H1 (cell line): ENCODE results near the gene MAPRE3. TPM values are rescaled to one million over a fixed set of nuclear protein-coding genes. Genes with fewer than 3 reads are reported as not detected.

Source experiments
- CTCF ChIA-PET: fragments of 300-600 bp; sonication (Branson Sonifier 250); formaldehyde crosslinking; loops from one replicate; lab custom pipeline; 2021; ENCODE audit not compliant: partially characterized antibody; lab: Charles Lee
- POLR2A ChIA-PET: fragments of 300-600 bp; sonication (Branson Sonifier 250); formaldehyde crosslinking; loops from one replicate; lab custom pipeline; 2021; ENCODE audit warnings: inconsistent platforms; ENCODE audit not compliant: partially characterized antibody; lab: Charles Lee
- DNase-seq, 2 experiments: peaks; one replicate each; pipeline versions ENCODE4 v3.0.0 to v3.0.0-alpha.2; 2010 to 2022; ENCODE audit warnings: low spot score in 2 of 2, low read depth in 1 of 2, mixed read lengths in 1 of 2
- FAIRE-seq: peaks from 2 replicates; lab custom pipeline; 2011; peaks lifted over from hg19 to GRCh38; lab: Jason Lieb, UNC
- H2AFZ ChIP-seq: 2 replicates; pipeline ENCODE4 v1.8.1; 2012; ENCODE audit warnings: low read length, inconsistent platforms
- H2AK5ac ChIP-seq: 2 replicates; pipeline ENCODE4 v1.6.1; 2013; ENCODE audit warnings: low read depth, low read length
- H2BK120ac ChIP-seq: replicated peaks from 2 replicates; pipeline ENCODE3; 2013; ENCODE audit warnings: low read depth, low read length, inconsistent platforms
- H2BK12ac ChIP-seq: 2 replicates; pipeline ENCODE4 v1.6.1; 2013; ENCODE audit warnings: low read depth, low read length
- H2BK15ac ChIP-seq: 2 replicates; pipeline ENCODE4 v1.6.1; 2013; ENCODE audit warnings: low read length
- H2BK20ac ChIP-seq: 2 replicates; pipeline ENCODE4 v1.6.1; 2013; ENCODE audit warnings: low read length
- H2BK5ac ChIP-seq: 2 replicates; pipeline ENCODE4 v1.6.1; 2013; ENCODE audit warnings: low read depth, low read length
- H3K14ac ChIP-seq: 2 replicates; pipeline ENCODE4 v1.6.1; 2013; ENCODE audit warnings: inconsistent platforms; ENCODE audit not compliant: insufficient read length
- H3K18ac ChIP-seq: 2 replicates; pipeline ENCODE4 v1.6.1; 2013; ENCODE audit warnings: low read length; ENCODE audit errors: extremely low read depth
- H3K23ac ChIP-seq: 2 replicates; pipeline ENCODE4 v1.6.1; 2013; ENCODE audit warnings: inconsistent platforms; ENCODE audit not compliant: insufficient read length
- H3K23me2 ChIP-seq: 2 replicates; pipeline ENCODE4 v1.6.1; 2013; ENCODE audit warnings: low read depth, low read length
- H3K27ac ChIP-seq: 2 replicates; pipeline ENCODE4 v1.6.1; 2011; ENCODE audit warnings: low read depth, low read length, inconsistent platforms
- H3K27me3 ChIP-seq, 4 experiments: replicated peaks in 1 of 4; 1 replicate in 1 of 4; 2 replicates in 3 of 4; pipeline versions ENCODE4 v1.6.1 to v1.8.1; 2011 to 2013; ENCODE audit warnings: low read length in 3 of 4, mild to moderate bottlenecking in 3 of 4, inconsistent platforms in 2 of 4, mixed read lengths in 2 of 4, moderate library complexity in 1 of 4; ENCODE audit not compliant: control insufficient read depth in 3 of 4, insufficient read depth in 3 of 4; ENCODE audit errors: extremely low read depth in 1 of 4
- H3K36me3 ChIP-seq, 4 experiments: 2 replicates each; pipeline versions ENCODE4 v1.6.1 to v1.8.1; 2011 to 2013; ENCODE audit warnings: mild to moderate bottlenecking in 4 of 4, low read length in 3 of 4, moderate library complexity in 2 of 4, control low read depth in 1 of 4, inconsistent platforms in 1 of 4; ENCODE audit not compliant: insufficient read depth in 4 of 4, control insufficient read depth in 2 of 4
- H3K4ac ChIP-seq: replicated peaks from 2 replicates; pipeline ENCODE3; 2013; ENCODE audit warnings: low read length, low read depth, mixed read lengths, inconsistent platforms; ENCODE audit not compliant: insufficient read length
- H3K4me1 ChIP-seq, 4 experiments: replicated peaks in 1 of 4; 1 replicate in 1 of 4; 2 replicates in 3 of 4; pipeline versions ENCODE4 v1.6.1 to v1.8.1; 2011 to 2013; ENCODE audit warnings: low read length in 3 of 4, inconsistent platforms in 2 of 4, mixed read lengths in 1 of 4; ENCODE audit not compliant: insufficient read depth in 4 of 4, control insufficient read depth in 3 of 4
- H3K4me2 ChIP-seq, 2 experiments: 2 replicates each; pipeline versions ENCODE4 v1.6.1 to v1.8.1; 2011 to 2013; ENCODE audit warnings: low read depth in 2 of 2, low read length in 2 of 2, control low read depth in 1 of 2, inconsistent platforms in 1 of 2, mild to moderate bottlenecking in 1 of 2; ENCODE audit not compliant: insufficient read depth in 1 of 2
- H3K4me3 ChIP-seq, 4 experiments: fragments of 200-600, 300-600 bp in 1 of 4; sonication (generic), shearing (Covaris generic), sonication (Bioruptor Twin) in 1 of 4; 2 replicates each; pipeline versions ENCODE4 v1.5.1 to v1.8.1; 2011 to 2016; ENCODE audit warnings: low read length in 4 of 4, low read depth in 3 of 4, control low read depth in 2 of 4, inconsistent platforms in 2 of 4, mild to moderate bottlenecking in 2 of 4, mixed read lengths in 1 of 4, moderate library complexity in 1 of 4; ENCODE audit not compliant: insufficient read depth in 2 of 4; ENCODE audit errors: extremely low read depth in 1 of 4
- H3K56ac ChIP-seq: replicated peaks from 2 replicates; pipeline ENCODE3; 2013; ENCODE audit warnings: low read depth, mild to moderate bottlenecking, mixed read lengths, low read length, inconsistent platforms; ENCODE audit not compliant: insufficient read length
- H3K79me1 ChIP-seq: 2 replicates; pipeline ENCODE4 v1.6.1; 2013; ENCODE audit warnings: low read depth, low read length, control low read depth
- H3K79me2 ChIP-seq, 2 experiments: 2 replicates each; pipeline versions ENCODE4 v1.6.1 to v1.8.1; 2012 to 2013; ENCODE audit warnings: low read length in 2 of 2, mild to moderate bottlenecking in 2 of 2, inconsistent platforms in 1 of 2; ENCODE audit not compliant: insufficient read depth in 2 of 2, control insufficient read depth in 1 of 2
- H3K9ac ChIP-seq, 4 experiments: replicated peaks in 1 of 4; 1 replicate in 1 of 4; 2 replicates in 3 of 4; pipeline versions ENCODE4 v1.6.1 to v1.8.1; 2011 to 2013; ENCODE audit warnings: low read depth in 3 of 4, low read length in 3 of 4, control low read depth in 2 of 4, mild to moderate bottlenecking in 2 of 4, moderate library complexity in 2 of 4, inconsistent platforms in 1 of 4; ENCODE audit errors: extremely low read depth in 1 of 4
- H3K9me3 ChIP-seq, 2 experiments: 2 replicates each; pipeline versions ENCODE4 v1.6.1 to v1.8.1; 2012 to 2013; ENCODE audit warnings: mild to moderate bottlenecking in 2 of 2, moderate library complexity in 2 of 2, control low read depth in 1 of 2, inconsistent platforms in 1 of 2, low read depth in 1 of 2, low read length in 1 of 2, mixed read lengths in 1 of 2; ENCODE audit not compliant: insufficient read depth in 2 of 2
- H4K20me1 ChIP-seq, 2 experiments: replicated peaks in 1 of 2; 2 replicates each; pipeline versions ENCODE3 to v1.8.1; 2011 to 2013; ENCODE audit warnings: inconsistent platforms in 2 of 2, low read length in 2 of 2, mild to moderate bottlenecking in 1 of 2; ENCODE audit not compliant: insufficient read depth in 2 of 2, control insufficient read depth in 1 of 2
- H4K5ac ChIP-seq: 2 replicates; pipeline ENCODE4 v1.6.1; 2013; ENCODE audit warnings: low read length, low read depth, mixed read lengths, inconsistent platforms; ENCODE audit not compliant: insufficient read length
- H4K8ac ChIP-seq: 2 replicates; pipeline ENCODE4 v1.8.0; 2013; ENCODE audit warnings: mild to moderate bottlenecking, moderate library complexity, low read length, inconsistent platforms; ENCODE audit not compliant: insufficient read depth; ENCODE audit errors: extremely low read depth
- H4K91ac ChIP-seq: replicated peaks from 2 replicates; pipeline ENCODE3; 2013; ENCODE audit warnings: low read length, mixed read lengths, inconsistent platforms; ENCODE audit not compliant: insufficient read length
- EP300 ChIP-seq, 2 experiments: IDR thresholded peaks; 1 replicate in 1 of 2; 2 replicates in 1 of 2; pipeline ENCODE4 v1.6.1; 2011 to 2012; ENCODE audit warnings: low read depth in 2 of 2, low read length in 2 of 2, mild to moderate bottlenecking in 2 of 2, borderline replicate concordance in 1 of 2, inconsistent platforms in 1 of 2, moderate library complexity in 1 of 2
- NANOG ChIP-seq: IDR thresholded peaks from 2 replicates; pipeline ENCODE4 v1.6.1; 2011; ENCODE audit warnings: low read length, low read depth, mild to moderate bottlenecking, inconsistent platforms; ENCODE audit not compliant: insufficient read depth, poor library complexity, severe bottlenecking
- SAP30 ChIP-seq: fragments of 300-600 bp; sonication (generic); IDR thresholded peaks from 2 replicates; pipeline ENCODE4 v1.7.1; 2012; ENCODE audit warnings: low read length, moderate library complexity, mild to moderate bottlenecking, inconsistent platforms; ENCODE audit not compliant: insufficient read depth, insufficient replicate concordance
- TEAD4 ChIP-seq: IDR thresholded peaks from 2 replicates; pipeline ENCODE4 v1.6.1; 2012; ENCODE audit warnings: low read depth, low read length, inconsistent platforms, mixed read lengths
- WGBS, 2 experiments: shearing (Covaris generic) in 1 of 2; methylation state at CpG; one replicate each; pipeline versions ENCODE4 v1.1.6 to v1.1.7; 2013 to 2015; ENCODE audit warnings: low lambda C conversion rate in 2 of 2, mixed read lengths in 2 of 2, inconsistent platforms in 1 of 2, low coverage in 1 of 2, missing lambda C conversion rate in 1 of 2; ENCODE audit not compliant: insufficient replicate concordance in 2 of 2, insufficient coverage in 1 of 2, insufficient read length in 1 of 2; ENCODE audit errors: extremely low coverage in 1 of 2, missing lambda C conversion rate in 1 of 2; 5-methylcytosine and 5-hydroxymethylcytosine counted together
- polyA plus RNA-seq, 7 experiments: library from polyadenylated mRNA; depleted of rRNA in 3 of 7; stranded (reverse) in 5 of 7; unstranded in 2 of 7; fragments of >200 nt in 5 of 7; fragments of 200-250 nt in 2 of 7; gene quantifications; 1 replicate in 5 of 7; 2 replicates in 1 of 7; 4 replicates in 1 of 7; pipeline versions ENCODE4 v1.2.1 to v1.2.3, GENCODE V29; 2011 to 2013; ENCODE audit warnings: missing spikeins in 2 of 7, mixed read lengths in 2 of 7
- total RNA-seq: library from RNA; stranded (reverse); fragmentation: NEBNext Ultra II Directional; extraction: Animal tissue kit (Norgen Biotek cat#: 25700); gene quantifications from 2 replicates; pipeline ENCODE4 v1.2.1, GENCODE V29; 2021

The MAPRE3 gene
- total and polyA plus RNA-seq, 2 of the 8 experiments (the other 6 are each of a cell fraction or from before 2014, with no cell fraction given): 4.9 to 6.6 TPM

DNA sequence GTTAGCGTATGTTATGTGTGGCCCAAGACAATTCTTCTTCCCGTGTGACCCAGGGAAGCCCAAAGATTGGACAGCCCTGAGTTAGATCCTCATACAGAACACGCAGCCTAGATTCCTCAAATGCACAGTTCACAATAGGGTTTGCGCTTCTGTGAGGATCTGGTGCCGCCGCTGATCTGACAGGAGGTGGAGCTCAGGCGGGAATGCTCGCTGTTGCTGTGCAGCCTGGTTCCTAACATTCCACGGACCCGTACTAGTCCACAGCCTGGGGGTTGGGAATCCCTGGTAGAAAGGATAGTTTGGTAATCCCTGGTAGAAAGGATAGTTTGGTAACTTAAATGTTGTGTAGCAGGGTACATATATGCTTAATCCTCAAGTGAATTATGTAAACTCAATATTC is 27.0 kb downstream of the MAPRE3 start:
- Histone ChIP-seq H2BK120ac (no peak overlapping the region), H3K4me2 (no peak overlapping the region), H3K18ac (no peak overlapping the region), H3K79me2 (no peaks in the 10 kb centered on the region), H3K56ac (no peak overlapping the region), H3K27me3 (no peaks in the 10 kb centered on the region), H2BK12ac (no peak overlapping the region), H2BK5ac (no peak overlapping the region), H3K14ac (no peak overlapping the region), H3K23me2 (no peaks in the 10 kb centered on the region; the same call in 1 of the 2 replicates), H3K4me1 (0 out of 7 replicates have a peak, but pooled peaks cover 0 to 2% (median 0%) of the 10 kb centered on the region in 4 experiments), H2AK5ac (no peak overlapping the region), H3K27ac (no peak overlapping the region), H3K9ac (no peak overlapping the region; a peak in 1 of 7 replicates), H4K5ac (no peak overlapping the region), H4K20me1 (no peaks in the 10 kb centered on the region), H3K36me3 (no peaks in the 10 kb centered on the region)
- 0 out of 2 replicates have a peak, but pooled peaks have one; percentile 23 for TF ChIP-seq TEAD4
- TF ChIP-seq SAP30: no peak
- no peak for TF ChIP-seq NANOG
- no peak for TF ChIP-seq EP300 (IDR thresholded peaks at IDR 0.05; ENCODE audit: borderline replicate concordance in 1 of 2, low read depth in 2 of 2, low read length in 2 of 2)
- TF ChIP-seq, all 59 proteins: peak for 1
- Histone ChIP-seq H3K9me3 (no peaks in the 10 kb centered on the region), H2BK20ac (no peak overlapping the region), H3K4me3 (no peak overlapping the region), H3K4ac (no peak overlapping the region), H2AFZ (no peak overlapping the region), H3K23ac (no peak overlapping the region), H4K91ac (no peak overlapping the region), H2BK15ac (no peak overlapping the region), H3K79me1 (no peaks in the 10 kb centered on the region; the same call in 1 of the 2 replicates), H4K8ac (no peak overlapping the region)
- POLR2A ChIA-PET: interaction anchor here (2.1 kb wide), 1 partner anchor 28 kb away, joined by 6 read pairs; no protein-coding TSS in a partner anchor
- DNase-seq (no peak), FAIRE-seq (no peak)
- CTCF ChIA-PET: interaction anchor here (0.6 to 2.4 kb wide), 7 partner anchors 14 to 939 kb away, joined by 3 to 16 read pairs (median 4); no protein-coding TSS in a partner anchor
- WGBS, 2 experiments: 87% methylated on average over 10 of the region's 10 CpGs; no CpG with 5 or more reads in 1 of the 2 experiments
